Smooth muscle cell (in vitro differentiated cells): ENCODE measurements around the gene MUCL3. TPM values are rescaled to one million over a fixed set of nuclear protein-coding genes. Genes with fewer than 3 reads are reported as not detected.
"Not testable (repeated sequence)": the region's sequence is repeated elsewhere in the genome, so short reads cannot be mapped to it uniquely, and the experiment has no call there.

Experiments
- DNase-seq: peaks from one replicate; lab custom pipeline; 2025; ENCODE audit not compliant: unreplicated experiment; lab: John Stamatoyannopoulos, UW
- H2AFZ ChIP-seq: fragments of 200-600 bp; sonication (generic); 2 replicates; pipeline ENCODE4 v1.6.0; 2016; ENCODE audit warnings: antibody characterized with exemption, low read depth, mild to moderate bottlenecking
- H3F3A ChIP-seq: fragments of 200-600 bp; sonication (generic); 2 replicates; pipeline ENCODE4 v1.6.0; 2017; ENCODE audit warnings: antibody characterized with exemption, low read depth
- H3K27ac ChIP-seq: fragments of 200-600 bp; sonication (generic); 2 replicates; pipeline ENCODE4 v1.5.1; 2016; ENCODE audit warnings: low read depth, mild to moderate bottlenecking
- H3K27me3 ChIP-seq: fragments of 200-600 bp; sonication (generic); 2 replicates; pipeline ENCODE4 v1.6.1; 2016; ENCODE audit warnings: low read depth, mild to moderate bottlenecking
- H3K36me3 ChIP-seq: fragments of 200-600 bp; sonication (generic); 2 replicates; pipeline ENCODE4 v1.5.1; 2016; ENCODE audit warnings: low read depth
- H3K4me1 ChIP-seq: fragments of 200-600 bp; sonication (generic); 2 replicates; pipeline ENCODE4 v1.5.1; 2016; ENCODE audit warnings: low read depth
- H3K4me2 ChIP-seq: fragments of 200-600 bp; sonication (generic); 2 replicates; pipeline ENCODE4 v1.6.0; 2016; ENCODE audit warnings: mild to moderate bottlenecking
- H3K4me3 ChIP-seq: fragments of 200-600 bp; sonication (generic); 2 replicates; pipeline ENCODE4 v1.5.1; 2016; ENCODE audit warnings: mild to moderate bottlenecking
- H3K79me2 ChIP-seq: fragments of 200-600 bp; sonication (generic); 2 replicates; pipeline ENCODE4 v1.6.0; 2016; ENCODE audit warnings: low read depth, mild to moderate bottlenecking
- H3K9ac ChIP-seq: fragments of 200-600 bp; sonication (generic); 2 replicates; pipeline ENCODE4 v1.6.0; 2016; ENCODE audit warnings: low read depth
- H3K9me3 ChIP-seq: fragments of 200-600 bp; sonication (generic); replicated peaks from 2 replicates; pipeline ENCODE4 v1.5.1; 2016; ENCODE audit warnings: low read depth
- H4K20me1 ChIP-seq: fragments of 200-600 bp; sonication (generic); 2 replicates; pipeline ENCODE4 v1.6.0; 2016; ENCODE audit warnings: low read depth
- CTCF ChIP-seq: fragments of 200-600 bp; sonication (generic); IDR thresholded peaks from 2 replicates; pipeline ENCODE4 v1.5.1; 2017; ENCODE audit warnings: borderline replicate concordance, mild to moderate bottlenecking, antibody characterized with exemption; ENCODE audit not compliant: insufficient read depth, poor library complexity, severe bottlenecking
- WGBS: methylation state at CpG from one replicate; pipeline ENCODE4 v1.1.7; 2016; ENCODE audit warnings: low lambda C conversion rate; 5-methylcytosine and 5-hydroxymethylcytosine counted together
- polyA plus RNA-seq: library from polyadenylated mRNA; unstranded; fragments of >200 nt; fragmentation: Nextera tagmentation; extraction: Ambion mirVana; gene quantifications from 2 replicates; pipeline ENCODE4 v1.2.1, GENCODE V29; 2016
- total RNA-seq: library from RNA; depleted of rRNA; stranded (reverse); fragments of >200 nt; gene quantifications from 2 replicates; pipeline ENCODE4 v1.2.3, GENCODE V29; 2014

MUCL3 gene
- total and polyA plus RNA-seq, 2 experiments from 2014 or later: 0.31 TPM; not detected in 1

DNA sequence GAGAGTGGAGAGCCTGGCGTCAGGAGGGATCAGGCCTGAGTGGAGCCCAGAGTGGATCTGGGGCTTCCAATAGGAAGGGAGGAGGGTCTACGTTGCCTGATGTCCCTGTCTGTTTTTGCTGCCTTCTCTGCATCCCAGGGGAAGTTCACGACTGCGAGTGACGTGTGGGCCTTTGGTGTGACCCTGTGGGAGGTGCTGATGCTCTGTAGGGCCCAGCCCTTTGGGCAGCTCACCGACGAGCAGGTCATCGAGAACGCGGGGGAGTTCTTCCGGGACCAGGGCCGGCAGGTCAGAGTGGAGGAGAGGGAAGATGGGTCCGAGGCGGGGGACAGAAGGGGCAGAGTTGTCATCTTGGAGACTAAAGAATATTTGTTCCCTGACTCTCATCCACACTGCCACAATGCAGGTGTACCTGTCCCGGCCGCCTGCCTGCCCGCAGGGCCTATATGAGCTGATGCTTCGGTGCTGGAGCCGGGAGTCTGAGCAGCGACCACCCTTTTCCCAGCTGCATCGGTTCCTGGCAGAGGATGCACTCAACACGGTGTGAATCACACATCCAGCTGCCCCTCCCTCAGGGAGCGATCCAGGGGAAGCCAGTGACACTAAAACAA is 41.9 kb upstream of the MUCL3 start:
- H3K9ac ChIP-seq: no peak overlapping the region
- no peak overlapping the region for H3K4me2 ChIP-seq
- no peak for TF ChIP-seq CTCF
- H4K20me1 ChIP-seq: no peaks in the 10 kb centered on the region
- no peaks in the 10 kb centered on the region for H3K27me3 ChIP-seq
- H2AFZ ChIP-seq: no peak overlapping the region
- no peak for DNase-seq
- H3K36me3 ChIP-seq: no peaks in the 10 kb centered on the region
- no peak overlapping the region for H3K27ac ChIP-seq
- H3F3A ChIP-seq: no peaks in the 10 kb centered on the region
- H3K9me3 ChIP-seq: no peaks in the 10 kb centered on the region
- H3K4me1 ChIP-seq: no peaks in the 10 kb centered on the region
- WGBS: 95% methylated on average over 22 of the region's 23 CpGs
- H3K79me2 ChIP-seq: no peaks in the 10 kb centered on the region
- no peak overlapping the region for H3K4me3 ChIP-seq

GRCh38 chr6:30900863-30901417 is 39.8 kb upstream of the MUCL3 start:
- H4K20me1 ChIP-seq: no peaks in the 10 kb centered on the region
- no peak overlapping the region for H3K9ac ChIP-seq
- H3K27ac ChIP-seq: no peak overlapping the region
- H3K9me3 ChIP-seq: no peaks in the 10 kb centered on the region
- H3K4me2 ChIP-seq: no peak overlapping the region
- TF ChIP-seq CTCF: no peak
- no peak overlapping the region for H3K4me3 ChIP-seq
- H3K79me2 ChIP-seq: no peaks in the 10 kb centered on the region
- no peak overlapping the region for H2AFZ ChIP-seq
- H3K4me1 ChIP-seq: no peaks in the 10 kb centered on the region
- DNase-seq: no peak
- 86% methylated on average over 1 of the region's 1 CpG for WGBS
- no peaks in the 10 kb centered on the region for H3K27me3 ChIP-seq
- no peaks in the 10 kb centered on the region for H3F3A ChIP-seq
- no peaks in the 10 kb centered on the region for H3K36me3 ChIP-seq

DNA sequence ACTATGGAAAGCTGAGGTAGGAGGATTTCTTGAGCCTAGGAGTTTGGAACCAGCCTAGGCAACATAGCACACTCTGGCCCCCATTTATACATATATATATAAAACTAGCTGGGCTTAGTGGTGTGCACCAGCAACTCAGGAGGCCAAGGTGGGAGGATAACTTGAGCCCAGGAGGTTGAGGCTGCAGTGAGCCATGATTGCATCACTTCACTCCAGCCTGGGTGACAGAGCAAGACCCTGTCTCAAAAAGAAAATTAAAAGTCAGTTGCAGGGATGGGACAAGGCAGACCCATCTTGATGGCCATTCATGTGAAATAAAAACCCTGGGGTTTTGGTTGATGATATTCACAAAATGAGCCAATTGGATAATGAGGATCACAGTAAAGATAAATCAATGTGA is 39.3 kb upstream of the MUCL3 start:
- no peaks in the 10 kb centered on the region for H4K20me1 ChIP-seq
- H3K4me3 ChIP-seq: no peak overlapping the region
- peaks cover 5% of the 10 kb centered on the region for H3F3A ChIP-seq
- H3K4me1 ChIP-seq: peaks cover 3% of the 10 kb centered on the region
- no peak for TF ChIP-seq CTCF
- no peak overlapping the region for H3K9ac ChIP-seq
- H2AFZ ChIP-seq: no peak overlapping the region
- no peak for DNase-seq
- H3K4me2 ChIP-seq: no peak overlapping the region
- H3K36me3 ChIP-seq: no peaks in the 10 kb centered on the region
- no peaks in the 10 kb centered on the region for H3K27me3 ChIP-seq
- H3K27ac ChIP-seq: no peak overlapping the region
- no peaks in the 10 kb centered on the region for H3K79me2 ChIP-seq
- H3K9me3 ChIP-seq: no peaks in the 10 kb centered on the region

- not testable (repeated sequence) for H3K79me2 ChIP-seq, H3K9ac ChIP-seq, H3K27me3 ChIP-seq, H4K20me1 ChIP-seq, H2AFZ ChIP-seq, H3K4me1 ChIP-seq, H3K4me2 ChIP-seq, DNase-seq, H3K36me3 ChIP-seq, H3K27ac ChIP-seq, H3K4me3 ChIP-seq, H3K9me3 ChIP-seq
- peaks cover 12% of the 10 kb centered on the region for H3F3A ChIP-seq
- 82% methylated on average over 9 of the region's 9 CpGs for WGBS
Measured at GRCh38 chr6:30902196-30902595, 38.6 kb upstream of the MUCL3 start.
